Vagina (tissue), 2 donors: ENCODE data around the gene SOX18. TPM values are rescaled to one million over a fixed set of nuclear protein-coding genes. Genes with fewer than 3 reads are reported as not detected.
"Not testable (repeated sequence)": the region's sequence is repeated elsewhere in the genome, so short reads cannot be mapped to it uniquely, and the experiment has no call there.

Experiments
- DNase-seq, 2 donors: peaks; one replicate each; pipeline ENCODE4 v3.0.0-alpha.2; 2017; ENCODE audit errors: extremely low spot score in 2 of 2
- H3K27ac ChIP-seq: fragments of 200-600 bp; sonication (generic); one replicate; pipeline ENCODE4 v1.5.1; 2019
- H3K27me3 ChIP-seq: fragments of 200-600 bp; sonication (generic); one replicate; pipeline ENCODE4 v1.5.1; 2019
- H3K36me3 ChIP-seq, 2 donors: fragments of 200-600 bp; sonication (generic); one replicate each; pipeline ENCODE4 v1.5.1; 2017 to 2019
- H3K4me1 ChIP-seq: fragments of 200-600 bp; sonication (generic); one replicate; pipeline ENCODE4 v1.5.1; 2019
- H3K4me3 ChIP-seq, 2 donors: fragments of 200-600 bp; sonication (generic); 1 replicate in 1 of 2; 2 replicates in 1 of 2; pipeline ENCODE4 v1.5.1; 2016 to 2019
- H3K9me3 ChIP-seq: fragments of 200-600 bp; sonication (generic); one replicate; pipeline ENCODE4 v1.5.1; 2019
- POLR2A ChIP-seq, 2 donors: fragments of 450-650 bp; IDR thresholded peaks; one replicate each; pipeline ENCODE4 v1.6.1; 2017; ENCODE audit warnings: antibody characterized with exemption in 2 of 2, mild to moderate bottlenecking in 2 of 2, moderate library complexity in 2 of 2
- POLR2AphosphoS5 ChIP-seq, 2 donors: sonication (generic); formaldehyde crosslinking; IDR thresholded peaks; one replicate each; pipeline ENCODE4 v1.9.0; 2017; ENCODE audit warnings: antibody characterized with exemption in 2 of 2, mild to moderate bottlenecking in 2 of 2, low read depth in 1 of 2; ENCODE audit not compliant: insufficient read depth in 1 of 2
- intact Hi-C: fragments of 100-400 bp; cut with DNase I; formaldehyde crosslinking; loops from one replicate; pipeline ENCODE4 v1.15.1; 2023
- total RNA-seq: library from RNA; depleted of rRNA; stranded (reverse); fragments of >200 nt; gene quantifications from one replicate; pipeline ENCODE4 v1.2.3, GENCODE V29; 2016
- TF ChIP-seq, protein P1 (sequence below), 3 experiments: fragments of 450-650 bp in 2 of 3; fragments of 200-600 bp in 1 of 3; sonication (generic) in 1 of 3; IDR thresholded peaks; one replicate each; pipeline ENCODE4 v1.5.1; 2017 to 2019; ENCODE audit warnings: antibody characterized with exemption in 3 of 3, mild to moderate bottlenecking in 2 of 3, moderate library complexity in 2 of 3

Gene SOX18
- total RNA-seq, 1 donor from 2014 or later = 57.2 TPM

DNA sequence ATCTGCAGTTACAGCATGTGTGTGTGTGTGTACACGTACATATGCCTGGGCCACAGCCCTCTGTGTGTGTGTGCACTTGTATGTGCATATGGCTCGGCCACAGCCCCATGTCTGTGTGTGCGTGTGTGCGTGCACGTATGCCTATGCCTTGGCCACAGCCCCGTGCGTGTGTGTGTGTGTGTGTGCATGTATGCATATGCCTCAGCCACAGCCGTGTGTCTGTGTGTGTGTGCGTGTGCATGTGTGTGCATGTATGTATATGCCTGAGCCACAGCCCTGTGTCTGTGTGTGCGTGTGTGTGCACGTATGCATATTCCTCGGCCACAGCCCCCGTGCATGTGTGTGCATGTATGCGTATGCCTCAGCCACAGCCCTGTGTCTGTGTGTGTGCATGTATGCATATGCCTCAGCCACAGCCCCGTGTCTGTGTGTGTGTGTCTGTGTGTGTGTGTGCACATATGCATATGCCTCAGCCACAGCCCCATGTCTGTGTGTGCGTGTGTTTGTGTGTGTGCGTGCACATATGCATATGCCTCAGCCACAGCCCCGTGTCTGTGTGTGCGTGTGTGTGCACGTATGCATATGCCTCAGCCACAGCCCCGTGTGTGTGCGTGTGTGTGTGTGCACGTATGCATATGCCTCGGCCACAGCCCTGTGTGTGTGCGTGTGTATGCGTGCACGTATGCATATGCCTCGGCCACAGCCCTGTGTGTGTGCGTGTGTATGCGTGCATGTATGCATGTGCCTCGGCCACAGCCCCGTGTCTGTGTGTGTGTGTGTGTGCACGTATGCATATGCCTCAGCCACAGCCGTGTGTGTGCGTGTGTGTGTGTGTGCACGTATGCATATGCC lies 28.1 kb downstream of the SOX18 start:
- intact Hi-C loops = no loop called here
- DNase-seq = no peak

DNA sequence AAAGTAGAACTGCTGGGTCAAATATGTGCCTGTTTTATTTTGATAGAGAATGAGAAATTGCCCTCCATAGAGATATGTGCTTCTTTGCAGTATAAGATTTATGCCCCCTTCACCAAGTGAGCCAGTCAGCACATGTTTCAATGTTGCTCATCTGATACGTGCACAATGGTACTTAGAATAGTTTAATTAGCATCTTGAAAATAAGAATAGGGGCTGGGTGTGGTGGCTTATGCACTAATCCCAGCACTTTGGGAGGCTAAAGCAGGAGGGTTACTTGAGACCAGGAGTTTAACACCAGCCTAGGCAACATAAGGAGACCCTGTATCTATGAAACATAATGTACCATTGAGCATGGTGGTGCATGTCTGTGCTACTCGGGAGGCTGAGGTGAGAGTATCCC lies 33.8 kb downstream of the SOX18 start:
- Histone ChIP-seq H3K36me3 (peaks cover 3 to 82% of the 10 kb centered on the region in 2 donors), H3K27ac (no peak overlapping the region), H3K4me3 (no peak overlapping the region), H3K9me3 (no peaks in the 10 kb centered on the region), H3K4me1 (no peaks in the 10 kb centered on the region), H3K27me3 (no peaks in the 10 kb centered on the region)
- DNase-seq = no peak
- intact Hi-C loops = no loop called here
- TF ChIP-seq, protein P1, sequence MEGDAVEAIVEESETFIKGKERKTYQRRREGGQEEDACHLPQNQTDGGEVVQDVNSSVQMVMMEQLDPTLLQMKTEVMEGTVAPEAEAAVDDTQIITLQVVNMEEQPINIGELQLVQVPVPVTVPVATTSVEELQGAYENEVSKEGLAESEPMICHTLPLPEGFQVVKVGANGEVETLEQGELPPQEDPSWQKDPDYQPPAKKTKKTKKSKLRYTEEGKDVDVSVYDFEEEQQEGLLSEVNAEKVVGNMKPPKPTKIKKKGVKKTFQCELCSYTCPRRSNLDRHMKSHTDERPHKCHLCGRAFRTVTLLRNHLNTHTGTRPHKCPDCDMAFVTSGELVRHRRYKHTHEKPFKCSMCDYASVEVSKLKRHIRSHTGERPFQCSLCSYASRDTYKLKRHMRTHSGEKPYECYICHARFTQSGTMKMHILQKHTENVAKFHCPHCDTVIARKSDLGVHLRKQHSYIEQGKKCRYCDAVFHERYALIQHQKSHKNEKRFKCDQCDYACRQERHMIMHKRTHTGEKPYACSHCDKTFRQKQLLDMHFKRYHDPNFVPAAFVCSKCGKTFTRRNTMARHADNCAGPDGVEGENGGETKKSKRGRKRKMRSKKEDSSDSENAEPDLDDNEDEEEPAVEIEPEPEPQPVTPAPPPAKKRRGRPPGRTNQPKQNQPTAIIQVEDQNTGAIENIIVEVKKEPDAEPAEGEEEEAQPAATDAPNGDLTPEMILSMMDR (IDR thresholded peaks at IDR 0.05) = no peak
- TF ChIP-seq POLR2A (IDR thresholded peaks at IDR 0.05) (no peak), POLR2AphosphoS5 (IDR thresholded peaks at IDR 0.05; ENCODE audit: insufficient read depth in 1 of 2, low read depth in 1 of 2) (no peak)

More for the DNA sequence above, 28.1 kb downstream of the SOX18 start:
- peaks cover 0 to 88% of the 10 kb centered on the region in 2 donors for H3K36me3 ChIP-seq
- H3K27ac ChIP-seq = no peak overlapping the region
- no peaks in the 10 kb centered on the region for H3K4me1 ChIP-seq
- no peak overlapping the region for H3K4me3 ChIP-seq
- no peaks in the 10 kb centered on the region for H3K9me3 ChIP-seq
- TF ChIP-seq, protein P1 (IDR thresholded peaks at IDR 0.05) = no peak
- TF ChIP-seq POLR2A (IDR thresholded peaks at IDR 0.05) (no peak), POLR2AphosphoS5 (IDR thresholded peaks at IDR 0.05; ENCODE audit: insufficient read depth in 1 of 2, low read depth in 1 of 2) (no peak)
- H3K27me3 ChIP-seq = no peaks in the 10 kb centered on the region

DNA sequence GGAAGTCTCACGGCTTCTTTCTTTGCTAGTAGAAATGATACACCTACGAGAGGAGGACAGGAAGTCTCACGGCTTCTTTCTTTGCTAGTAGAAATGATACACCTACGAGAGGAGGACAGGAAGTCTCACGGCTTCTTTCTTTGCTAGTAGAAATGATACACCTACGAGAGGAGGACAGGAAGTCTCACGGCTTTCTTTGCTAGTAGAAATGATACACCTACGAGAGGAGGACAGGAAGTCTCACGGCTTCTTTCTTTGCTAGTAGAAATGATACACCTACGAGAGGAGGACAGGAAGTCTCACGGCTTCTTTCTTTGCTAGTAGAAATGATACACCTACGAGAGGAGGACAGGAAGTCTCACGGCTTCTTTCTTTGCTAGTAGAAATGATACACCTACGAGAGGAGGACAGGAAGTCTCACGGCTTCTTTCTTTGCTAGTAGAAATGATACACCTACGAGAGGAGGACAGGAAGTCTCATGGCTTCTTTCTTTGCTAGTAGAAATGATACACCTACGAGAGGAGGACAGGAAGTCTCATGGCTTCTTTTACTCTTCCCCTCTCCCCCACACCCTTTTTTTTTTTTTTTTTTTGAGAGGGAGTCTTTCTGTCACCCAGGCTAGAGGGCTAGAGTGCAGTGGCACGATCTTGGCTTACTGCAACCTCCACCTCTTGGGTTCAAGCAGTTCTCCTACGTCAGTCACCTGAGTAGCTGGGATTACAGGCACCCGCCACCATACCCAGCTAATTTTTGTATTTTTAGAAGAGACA lies 36.9 kb downstream of the SOX18 start:
- H3K4me3 ChIP-seq, DNase-seq, H3K4me1 ChIP-seq, H3K27ac ChIP-seq, intact Hi-C loops, H3K9me3 ChIP-seq, H3K27me3 ChIP-seq: not testable (repeated sequence)
- peaks cover 4 to 75% of the 10 kb centered on the region in 2 donors for H3K36me3 ChIP-seq

DNA sequence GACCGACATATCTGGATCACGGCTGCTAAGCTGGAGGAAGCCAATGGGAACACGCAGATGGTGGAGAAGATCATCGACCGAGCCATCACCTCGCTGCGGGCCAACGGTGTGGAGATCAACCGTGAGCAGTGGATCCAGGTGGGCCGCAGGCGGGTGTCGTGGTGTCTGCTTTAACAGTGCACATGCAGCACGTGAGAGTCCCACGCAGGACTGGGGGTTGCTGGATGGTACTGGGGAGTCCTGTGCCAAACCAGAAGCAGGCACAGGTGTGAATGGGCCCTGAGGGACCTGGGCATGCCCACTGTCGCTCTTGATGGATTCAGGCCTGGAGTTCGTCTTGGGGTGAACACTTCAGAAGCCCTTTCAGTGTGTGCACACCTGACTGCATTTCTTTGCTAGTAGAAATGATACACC lies 38.1 kb downstream of the SOX18 start:
- Histone ChIP-seq H3K4me1 (no peaks in the 10 kb centered on the region), H3K27me3 (no peaks in the 10 kb centered on the region), H3K36me3 (peaks cover 4 to 63% of the 10 kb centered on the region in 2 donors), H3K4me3 (no peak overlapping the region), H3K9me3 (no peaks in the 10 kb centered on the region), H3K27ac (no peak overlapping the region)
- TF ChIP-seq POLR2AphosphoS5 (IDR thresholded peaks at IDR 0.05; ENCODE audit: insufficient read depth in 1 of 2, low read depth in 1 of 2) (no peak), POLR2A (IDR thresholded peaks at IDR 0.05) (no peak)
- TF ChIP-seq, protein P1 (IDR thresholded peaks at IDR 0.05) = no peak
- DNase-seq = no peak
- intact Hi-C loops = no loop called here

DNA sequence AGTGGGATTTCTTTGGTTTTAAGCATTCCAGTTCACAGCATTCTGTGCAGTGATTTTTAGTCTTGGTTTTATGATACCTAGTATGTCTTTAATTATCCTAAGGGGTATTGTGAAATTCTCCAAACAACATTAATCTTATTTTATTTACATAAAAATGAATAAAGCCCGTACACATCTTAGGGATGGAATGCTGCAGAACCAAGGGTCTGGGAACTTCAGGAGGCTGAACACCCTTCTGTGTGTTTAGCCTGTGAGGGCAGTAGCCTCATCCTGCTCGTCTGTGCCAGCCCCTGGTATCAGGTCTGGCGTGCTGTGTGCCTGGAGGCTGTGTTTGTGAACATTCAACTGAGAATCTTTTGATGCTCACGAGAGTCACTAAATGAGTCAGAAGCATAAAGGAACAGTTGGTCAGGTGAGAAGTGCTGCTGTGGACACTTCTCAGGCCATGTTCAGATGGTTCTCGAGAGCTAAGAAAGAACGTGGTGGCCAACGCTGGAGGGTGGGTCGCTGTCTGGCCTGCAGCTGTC lies 38.7 kb downstream of the SOX18 start:
- no peaks in the 10 kb centered on the region for H3K9me3 ChIP-seq
- intact Hi-C loops = no loop called here
- H3K36me3 ChIP-seq = peaks cover 4 to 64% of the 10 kb centered on the region in 2 donors
- TF ChIP-seq, protein P1 (IDR thresholded peaks at IDR 0.05) = no peak
- no peak for TF ChIP-seq POLR2AphosphoS5 (IDR thresholded peaks at IDR 0.05; ENCODE audit: insufficient read depth in 1 of 2, low read depth in 1 of 2)
- no peak for TF ChIP-seq POLR2A (IDR thresholded peaks at IDR 0.05)
- H3K4me3 ChIP-seq = no peak overlapping the region
- DNase-seq = no peak
- H3K4me1 ChIP-seq = peaks cover under 1% of the 10 kb centered on the region
- H3K27me3 ChIP-seq = no peaks in the 10 kb centered on the region
- no peak overlapping the region for H3K27ac ChIP-seq
